Stimulated activated effector memory CD8-positive, alpha-beta T cell treated with anti-CD3 and anti-CD28 coated beads, Interleukin-12 subunit alpha, Interleukin-12 subunit beta, amount 100 ng/mL, for 72 hours (primary cell): ENCODE measurements around the gene CLPSL1.

ENCODE experiments used
- ATAC-seq: fragments of 150-1000 bp; cut with Tn5 transposase; 2 replicates; pipeline ENCODE4 v1.10.0; 2021
- DNase-seq, 2 donors: peaks; one replicate each; pipeline ENCODE4 v3.0.0; 2021 to 2022; ENCODE audit warnings: low spot score in 2 of 2
- H3K27ac Mint-ChIP-seq: one replicate; pipeline ENCODE4 v1.8.0; 2022; ENCODE audit warnings: mild to moderate bottlenecking, mixed read lengths
- H3K36me3 Mint-ChIP-seq: one replicate; pipeline ENCODE4 v1.8.0; 2022; ENCODE audit warnings: mild to moderate bottlenecking, mixed read lengths
- H3K4me1 Mint-ChIP-seq: one replicate; pipeline ENCODE4 v1.8.0; 2022; ENCODE audit warnings: mixed read lengths
- H3K4me3 Mint-ChIP-seq: one replicate; pipeline ENCODE4 v1.8.0; 2022; ENCODE audit warnings: mild to moderate bottlenecking, mixed read lengths
- H3K9me3 Mint-ChIP-seq: one replicate; pipeline ENCODE4 v1.8.0; 2022; ENCODE audit warnings: mixed read lengths

Gene CLPSL1

GRCh38 chr6:35801148-35801547 lies 20.3 kb downstream of the CLPSL1 start:
- no peaks in the 10 kb centered on the region for H3K9me3 Mint-ChIP-seq
- no peak for ATAC-seq
- no peak for DNase-seq
- H3K36me3 Mint-ChIP-seq, result no peaks in the 10 kb centered on the region
- H3K4me1 Mint-ChIP-seq, result peaks cover 7% of the 10 kb centered on the region
- H3K4me3 Mint-ChIP-seq, result no peak overlapping the region
- no peak overlapping the region for H3K27ac Mint-ChIP-seq

GRCh38 chr6:35804996-35805736 lies 24.3 kb downstream of the CLPSL1 start, which contains the start of gene LHFPL5:
Gene LHFPL5 (plus strand): TSS chr6:35805352. CDS start chr6:35805671, 319 bp downstream.
- ATAC-seq (peak; percentile 67), DNase-seq (peak; percentile 50 to 68)
- no peak within 1 kb of the TSS for H3K27ac Mint-ChIP-seq
- H3K9me3 Mint-ChIP-seq, result no peaks in the 10 kb centered on the region
- H3K36me3 Mint-ChIP-seq, result no peaks in the 10 kb centered on the region
- H3K4me3 Mint-ChIP-seq, result no peak within 1 kb of the TSS
- H3K4me1 Mint-ChIP-seq, result peaks cover 7% of the 10 kb centered on the region

GRCh38 chr6:35808688-35809087 lies 27.9 kb downstream of the CLPSL1 start:
- no peak overlapping the region for H3K27ac Mint-ChIP-seq
- ATAC-seq, result no peak
- H3K4me3 Mint-ChIP-seq, result no peak overlapping the region
- no peak for DNase-seq
- H3K4me1 Mint-ChIP-seq, result peaks cover 17% of the 10 kb centered on the region
- no peaks in the 10 kb centered on the region for H3K9me3 Mint-ChIP-seq
- no peaks in the 10 kb centered on the region for H3K36me3 Mint-ChIP-seq

- peaks cover 17% of the 10 kb centered on the region for H3K4me1 Mint-ChIP-seq
- H3K36me3 Mint-ChIP-seq, result no peaks in the 10 kb centered on the region
- ATAC-seq, result no peak
- H3K9me3 Mint-ChIP-seq, result no peaks in the 10 kb centered on the region
- no peak overlapping the region for H3K27ac Mint-ChIP-seq
- no peak for DNase-seq
- H3K4me3 Mint-ChIP-seq, result no peak overlapping the region
Measured at GRCh38 chr6:35809809-35810208, 29.0 kb downstream of the CLPSL1 start.

DNA sequence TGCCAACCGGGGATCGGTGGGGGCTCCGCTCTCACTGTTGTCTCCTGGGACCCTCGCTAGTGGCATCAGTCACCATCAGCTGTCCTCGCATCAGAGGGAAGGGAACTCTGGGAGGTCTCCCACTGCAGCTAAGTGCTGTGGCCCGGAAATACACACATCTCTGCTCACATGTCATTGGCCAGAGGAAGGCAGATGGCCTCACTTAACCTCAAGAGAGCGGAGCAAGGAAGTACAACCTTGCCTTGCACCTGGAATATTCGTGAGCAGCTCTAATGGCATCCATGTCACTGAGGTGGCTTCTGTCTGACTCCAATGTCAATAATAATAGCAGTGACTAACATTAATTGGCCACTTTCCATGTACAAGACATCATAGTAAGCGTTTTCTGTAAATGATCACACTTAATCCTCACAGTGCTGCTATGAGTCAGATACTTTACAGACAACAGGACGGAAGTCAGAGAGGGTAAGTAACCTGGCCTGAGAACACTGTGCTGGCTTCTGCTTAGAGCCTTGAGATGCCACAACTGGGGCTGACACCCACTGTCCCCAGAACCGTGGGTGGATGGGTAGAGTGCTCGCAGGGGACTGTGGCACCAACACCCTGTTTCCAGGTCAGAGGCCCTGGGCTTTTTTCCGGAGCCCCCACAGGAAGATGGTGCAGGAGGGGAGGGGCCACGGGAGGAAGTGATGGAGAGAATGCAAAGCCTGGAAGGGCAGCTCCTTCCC lies 30.3 kb downstream of the CLPSL1 start:
- Mint-ChIP-seq H3K4me3 (peak overlapping the region; percentile 65), H3K36me3 (no peaks in the 10 kb centered on the region), H3K9me3 (no peaks in the 10 kb centered on the region), H3K4me1 (peaks cover 10% of the 10 kb centered on the region), H3K27ac (peak overlapping the region; percentile 94)
- ATAC-seq (peak; percentile 94), DNase-seq (peak in 1 of 2 donors; percentile 54)

DNA sequence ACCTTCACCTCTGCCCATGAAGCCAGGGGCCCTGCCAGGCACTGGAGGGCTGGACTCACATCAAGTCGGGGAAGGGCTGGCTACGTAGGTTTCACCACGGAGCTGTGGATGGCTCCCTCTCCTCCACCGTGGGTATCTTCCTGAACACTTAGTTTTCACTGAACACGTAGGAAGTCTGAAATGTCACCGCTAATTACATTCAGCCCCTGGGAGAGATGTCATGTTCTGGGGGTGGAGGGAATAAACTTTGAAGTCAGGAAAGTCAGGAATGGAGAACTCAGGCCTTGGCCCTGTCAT lies 30.8 kb downstream of the CLPSL1 start:
- Mint-ChIP-seq H3K27ac (peak overlapping the region; percentile 94), H3K9me3 (no peaks in the 10 kb centered on the region)

DNA sequence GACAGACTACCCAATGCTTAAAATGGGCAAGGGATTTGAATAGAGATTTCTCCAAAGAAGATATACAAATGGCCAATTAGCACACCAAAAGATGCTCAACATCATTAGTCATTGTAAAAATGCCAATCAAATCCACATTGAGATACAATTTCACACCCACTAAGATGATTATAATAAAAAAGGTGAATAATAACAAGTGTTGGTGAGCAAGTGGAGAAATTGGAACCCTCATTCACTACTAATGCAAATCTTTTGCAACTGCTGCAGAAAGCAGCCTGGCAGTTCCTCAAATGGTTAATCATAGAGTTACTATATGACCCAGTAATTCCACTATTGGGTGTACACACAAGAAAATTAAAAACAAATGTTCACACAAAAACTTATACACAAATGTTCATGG lies 36.7 kb downstream of the CLPSL1 start:
- ATAC-seq, result no peak
- H3K36me3 Mint-ChIP-seq, result no peaks in the 10 kb centered on the region

More for the DNA sequence above, 30.8 kb downstream of the CLPSL1 start:
- H3K4me1 Mint-ChIP-seq, result peaks cover 10% of the 10 kb centered on the region
- H3K36me3 Mint-ChIP-seq, result no peaks in the 10 kb centered on the region
- ATAC-seq (no peak), DNase-seq (no peak)
- H3K4me3 Mint-ChIP-seq, result peak overlapping the region; percentile 65

GRCh38 chr6:35823601-35824000 lies 42.8 kb downstream of the CLPSL1 start:
- Mint-ChIP-seq H3K4me3 (no peak overlapping the region), H3K27ac (no peak overlapping the region), H3K36me3 (no peaks in the 10 kb centered on the region), H3K9me3 (no peaks in the 10 kb centered on the region), H3K4me1 (no peaks in the 10 kb centered on the region)
- ATAC-seq, result no peak
- DNase-seq, result no peak

More for the DNA sequence above, 36.7 kb downstream of the CLPSL1 start:
- Mint-ChIP-seq H3K4me3 (no peak overlapping the region), H3K27ac (no peak overlapping the region), H3K9me3 (no peaks in the 10 kb centered on the region), H3K4me1 (no peaks in the 10 kb centered on the region)
- no peak for DNase-seq

DNA sequence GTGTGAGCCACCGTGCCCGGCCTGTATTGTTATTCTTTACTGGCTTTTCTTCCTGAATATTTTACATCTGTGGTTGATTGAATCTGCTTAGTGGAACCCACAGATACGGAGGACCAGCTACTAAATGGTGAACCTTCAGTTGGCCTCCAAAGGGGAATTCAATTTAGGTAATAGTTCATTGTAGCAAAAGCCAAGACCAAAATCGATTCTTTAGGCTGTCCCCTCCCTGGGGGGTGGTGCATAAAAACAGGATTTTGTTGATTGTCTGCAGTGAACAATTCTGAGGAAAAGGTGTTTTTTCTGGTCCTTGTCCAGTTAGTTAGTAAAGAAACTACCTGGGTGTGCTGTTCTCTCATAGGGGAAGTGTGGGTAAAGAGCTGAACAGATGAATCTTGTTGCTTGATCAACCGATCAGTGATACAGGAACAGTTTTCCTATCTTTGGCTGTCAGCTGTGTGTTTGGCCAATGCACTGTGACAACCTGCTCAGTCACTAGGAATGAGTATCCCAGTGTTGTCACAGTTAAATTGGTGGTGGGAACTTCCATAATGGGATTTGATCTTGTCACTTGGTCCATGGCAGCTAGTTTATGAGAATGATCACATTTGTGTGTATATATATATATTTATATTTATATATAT lies 43.9 kb downstream of the CLPSL1 start:
- Mint-ChIP-seq H3K9me3 (no peaks in the 10 kb centered on the region), H3K4me1 (no peaks in the 10 kb centered on the region), H3K27ac (no peak overlapping the region), H3K36me3 (no peaks in the 10 kb centered on the region), H3K4me3 (no peak overlapping the region)
- no peak for ATAC-seq
- DNase-seq, result no peak

DNA sequence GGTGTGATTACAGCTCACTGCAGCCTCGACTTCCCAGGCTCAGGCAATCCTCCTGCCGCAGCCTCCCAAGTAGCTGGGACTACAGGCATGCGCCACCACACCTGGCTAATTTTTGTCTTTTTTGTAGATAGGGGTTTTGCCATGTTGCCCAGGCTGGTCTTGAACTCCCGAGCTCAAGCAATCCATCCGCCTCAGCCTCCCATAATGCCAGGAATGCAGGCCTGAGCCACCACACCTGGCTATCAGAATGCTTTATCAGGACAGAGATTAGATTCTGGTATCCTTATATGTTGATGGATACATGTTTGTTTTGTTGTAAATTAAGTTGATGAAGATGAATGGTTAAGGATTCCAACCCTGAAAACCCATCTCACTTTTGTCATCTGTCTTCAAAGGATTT lies 48.5 kb downstream of the CLPSL1 start:
- peaks cover 21% of the 10 kb centered on the region for H3K36me3 Mint-ChIP-seq
- ATAC-seq (no peak), DNase-seq (no peak)
- H3K27ac Mint-ChIP-seq, result no peak overlapping the region
- H3K9me3 Mint-ChIP-seq, result no peaks in the 10 kb centered on the region
- H3K4me1 Mint-ChIP-seq, result no peaks in the 10 kb centered on the region
- H3K4me3 Mint-ChIP-seq, result no peak overlapping the region

DNA sequence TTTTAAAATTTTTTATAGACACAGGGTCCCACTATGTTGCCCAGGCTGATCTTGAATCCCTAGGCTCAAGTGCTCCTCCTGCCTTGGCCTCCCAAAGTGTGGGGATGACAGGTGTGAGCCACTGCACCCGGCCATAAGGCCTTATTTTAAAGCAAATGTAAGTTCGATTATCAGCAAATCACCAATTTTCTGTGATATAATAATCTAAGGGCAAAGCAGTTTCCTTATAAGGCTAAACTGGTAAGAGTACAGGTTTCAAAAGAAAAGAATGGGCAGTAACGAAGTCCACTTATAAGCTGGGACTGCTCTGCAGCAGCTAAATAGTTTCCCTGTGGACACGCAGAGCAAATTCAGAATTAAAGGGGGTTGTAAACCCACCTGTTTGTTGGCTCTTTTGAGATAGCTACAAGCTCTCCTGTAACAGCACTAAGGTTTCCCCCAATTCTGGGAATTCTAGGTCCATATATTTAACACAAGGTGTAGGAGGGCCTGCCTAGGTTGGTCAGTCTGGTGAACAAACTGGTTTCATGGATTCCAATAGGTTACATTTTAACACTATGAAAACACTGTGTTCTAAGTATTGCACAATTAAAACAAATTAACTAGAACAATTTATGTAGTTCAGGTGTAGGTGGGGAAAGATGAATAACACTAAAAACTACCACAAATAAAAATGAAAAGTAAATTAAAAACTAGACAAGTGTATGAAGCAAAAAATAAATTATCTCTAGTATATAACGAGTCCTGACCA lies 50.6 kb downstream of the CLPSL1 start:
- no peak overlapping the region for H3K4me3 Mint-ChIP-seq
- H3K4me1 Mint-ChIP-seq, result no peaks in the 10 kb centered on the region
- no peak for ATAC-seq

DNA sequence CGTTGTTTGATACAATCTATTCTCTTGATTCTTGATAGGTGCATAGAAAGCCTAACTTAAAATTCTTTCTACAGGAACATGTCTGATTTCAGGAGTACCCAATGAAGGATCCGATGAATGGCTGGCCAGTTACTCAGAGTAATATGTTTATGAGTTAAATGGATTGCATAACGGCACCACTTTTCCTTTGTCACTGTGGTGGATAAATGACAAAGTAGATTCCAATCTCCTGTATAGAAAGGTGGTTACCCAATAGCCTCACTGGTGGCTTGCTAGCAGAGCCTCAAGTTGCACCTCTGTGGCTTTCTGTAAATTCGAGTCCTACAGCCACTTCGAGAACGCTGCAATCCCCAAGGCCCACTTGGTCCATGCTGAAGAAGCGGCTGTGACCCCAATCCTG lies 52.7 kb downstream of the CLPSL1 start:
- Mint-ChIP-seq H3K27ac (no peak overlapping the region), H3K9me3 (no peaks in the 10 kb centered on the region), H3K4me3 (no peak overlapping the region), H3K4me1 (no peaks in the 10 kb centered on the region), H3K36me3 (peaks cover 61% of the 10 kb centered on the region)
- DNase-seq, result no peak
- ATAC-seq, result no peak

More for the DNA sequence above, 50.6 kb downstream of the CLPSL1 start:
- Mint-ChIP-seq H3K27ac (no peak overlapping the region), H3K36me3 (peaks cover 40% of the 10 kb centered on the region), H3K9me3 (no peaks in the 10 kb centered on the region)
- DNase-seq, result no peak
